OCI-LY3 (cell line): Measurements from ENCODE around the gene NARS2.

Experiments
- EZH2phosphoT487 ChIP-seq: fragments of 200-600 bp; shearing (Covaris generic); IDR thresholded peaks from 2 replicates; pipeline ENCODE4 v1.6.1; 2018; ENCODE audit warnings: antibody characterized with exemption, mixed run types, low read depth
- TF ChIP-seq, protein P1 (sequence below): fragments of 200-600, 300-600 bp; sonication (generic); IDR thresholded peaks from 2 replicates; pipeline ENCODE4 v1.5.1; 2014; ENCODE audit warnings: antibody characterized with exemption, low read length, low read depth

- TF ChIP-seq, protein P1, sequence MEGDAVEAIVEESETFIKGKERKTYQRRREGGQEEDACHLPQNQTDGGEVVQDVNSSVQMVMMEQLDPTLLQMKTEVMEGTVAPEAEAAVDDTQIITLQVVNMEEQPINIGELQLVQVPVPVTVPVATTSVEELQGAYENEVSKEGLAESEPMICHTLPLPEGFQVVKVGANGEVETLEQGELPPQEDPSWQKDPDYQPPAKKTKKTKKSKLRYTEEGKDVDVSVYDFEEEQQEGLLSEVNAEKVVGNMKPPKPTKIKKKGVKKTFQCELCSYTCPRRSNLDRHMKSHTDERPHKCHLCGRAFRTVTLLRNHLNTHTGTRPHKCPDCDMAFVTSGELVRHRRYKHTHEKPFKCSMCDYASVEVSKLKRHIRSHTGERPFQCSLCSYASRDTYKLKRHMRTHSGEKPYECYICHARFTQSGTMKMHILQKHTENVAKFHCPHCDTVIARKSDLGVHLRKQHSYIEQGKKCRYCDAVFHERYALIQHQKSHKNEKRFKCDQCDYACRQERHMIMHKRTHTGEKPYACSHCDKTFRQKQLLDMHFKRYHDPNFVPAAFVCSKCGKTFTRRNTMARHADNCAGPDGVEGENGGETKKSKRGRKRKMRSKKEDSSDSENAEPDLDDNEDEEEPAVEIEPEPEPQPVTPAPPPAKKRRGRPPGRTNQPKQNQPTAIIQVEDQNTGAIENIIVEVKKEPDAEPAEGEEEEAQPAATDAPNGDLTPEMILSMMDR = no peak
- no peak for TF ChIP-seq EZH2phosphoT487
These were observed 14.5 kb downstream of the NARS2 start for GRCh38 chr11:78560153-78560552.
